ENCODE measurements around the gene NHEJ1. TPM values are rescaled to one million over a fixed set of nuclear protein-coding genes. Genes with fewer than 3 reads are reported as not detected.
A peak's percentile ranks its signal among the peaks of the same experiment; 100 is the strongest.
"Not testable (repeated sequence)": the region's sequence is repeated elsewhere in the genome, so short reads cannot be mapped to it uniquely, and the experiment has no call there.

Gene NHEJ1
- total RNA-seq, 6 donors from 2014 or later: 7.9 to 26.2 (median 14.3) TPM

DNA sequence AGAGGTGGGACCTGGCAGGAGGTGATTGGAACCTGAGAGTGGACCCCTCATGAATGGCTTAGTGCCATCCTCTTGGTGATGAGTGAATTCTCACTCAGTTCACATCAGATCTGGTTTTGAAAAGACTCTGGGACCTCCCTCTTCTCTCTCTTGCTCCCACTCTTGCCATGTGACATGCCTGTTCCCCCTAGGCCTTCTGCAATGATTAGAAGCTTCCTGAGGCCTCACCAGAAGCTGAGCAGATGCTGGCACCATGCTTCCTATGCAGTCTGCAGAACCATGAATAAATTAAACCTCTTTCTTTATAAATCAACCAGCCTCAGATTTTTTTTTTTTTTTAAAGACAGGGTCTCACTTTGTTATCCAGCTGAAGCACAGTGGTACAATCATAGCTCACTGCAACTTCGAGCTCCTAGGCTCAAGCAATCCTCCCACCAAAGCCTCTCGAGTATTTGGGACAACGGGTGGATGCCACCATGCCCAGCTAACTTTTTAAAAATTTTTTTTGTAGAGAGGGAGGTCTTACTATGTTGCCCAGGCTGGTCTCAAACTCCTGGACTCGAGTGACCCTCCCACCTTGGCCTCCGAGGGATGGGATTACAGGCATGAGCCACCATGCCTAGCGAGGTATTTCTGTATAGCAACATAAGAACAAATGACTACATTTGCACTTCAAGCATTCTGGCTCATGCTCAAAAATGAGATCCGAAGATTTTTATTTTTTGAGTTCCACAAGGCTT, 44.0 kb upstream of the NHEJ1 start:
- TF ChIP-seq POLR2A (IDR thresholded peaks at IDR 0.05) (no peak), POLR2AphosphoS5 (IDR thresholded peaks at IDR 0.05) (no peak), EP300 (IDR thresholded peaks at IDR 0.05) (no peak)
- TF ChIP-seq, protein P1, sequence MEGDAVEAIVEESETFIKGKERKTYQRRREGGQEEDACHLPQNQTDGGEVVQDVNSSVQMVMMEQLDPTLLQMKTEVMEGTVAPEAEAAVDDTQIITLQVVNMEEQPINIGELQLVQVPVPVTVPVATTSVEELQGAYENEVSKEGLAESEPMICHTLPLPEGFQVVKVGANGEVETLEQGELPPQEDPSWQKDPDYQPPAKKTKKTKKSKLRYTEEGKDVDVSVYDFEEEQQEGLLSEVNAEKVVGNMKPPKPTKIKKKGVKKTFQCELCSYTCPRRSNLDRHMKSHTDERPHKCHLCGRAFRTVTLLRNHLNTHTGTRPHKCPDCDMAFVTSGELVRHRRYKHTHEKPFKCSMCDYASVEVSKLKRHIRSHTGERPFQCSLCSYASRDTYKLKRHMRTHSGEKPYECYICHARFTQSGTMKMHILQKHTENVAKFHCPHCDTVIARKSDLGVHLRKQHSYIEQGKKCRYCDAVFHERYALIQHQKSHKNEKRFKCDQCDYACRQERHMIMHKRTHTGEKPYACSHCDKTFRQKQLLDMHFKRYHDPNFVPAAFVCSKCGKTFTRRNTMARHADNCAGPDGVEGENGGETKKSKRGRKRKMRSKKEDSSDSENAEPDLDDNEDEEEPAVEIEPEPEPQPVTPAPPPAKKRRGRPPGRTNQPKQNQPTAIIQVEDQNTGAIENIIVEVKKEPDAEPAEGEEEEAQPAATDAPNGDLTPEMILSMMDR (IDR thresholded peaks at IDR 0.05): no peak
- no peak for ATAC-seq (ENCODE audit: low FRiP score in 2 of 2)
- H3K27ac ChIP-seq: no peak overlapping the region
- H3K4me1 ChIP-seq: peaks cover 17 to 23% (median 20%) of the 10 kb centered on the region in 4 donors
- no peaks in the 10 kb centered on the region for H3K27me3 ChIP-seq
- 93 to 94% methylated on average over 7 of the region's 7 CpGs for WGBS, 2 donors
- peaks cover 0 to 17% (median 13%) of the 10 kb centered on the region in 4 donors for H3K36me3 ChIP-seq
- no peak for DNase-seq
- no peaks in the 10 kb centered on the region for H3K9me3 ChIP-seq
- H3K4me3 ChIP-seq: no peak overlapping the region

DNA sequence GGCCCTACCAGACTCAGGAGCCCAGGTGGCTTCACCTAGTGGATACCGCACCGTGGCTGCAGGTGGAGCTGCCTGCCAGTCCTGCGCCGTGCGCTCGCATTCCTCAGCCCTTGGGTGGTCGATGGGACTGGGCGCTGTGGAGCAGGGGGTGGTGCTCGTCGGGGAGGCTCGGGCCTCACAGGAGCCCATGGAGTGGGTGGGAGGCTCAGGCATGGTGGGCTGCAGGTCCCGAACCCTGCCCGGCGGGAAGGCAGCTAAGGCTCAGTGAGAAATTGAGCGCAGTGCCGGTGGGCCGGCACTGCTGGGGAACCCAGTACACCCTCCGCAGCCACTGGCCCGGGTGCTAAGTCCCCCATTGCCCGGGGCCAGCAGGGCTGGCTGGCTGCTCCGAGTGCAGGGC, 40.7 kb upstream of the NHEJ1 start:
- 87 to 88% methylated on average over 4 to 17 of the region's 21 CpGs for WGBS, 2 donors
- not testable (repeated sequence) for H3K4me1 ChIP-seq; H3K27me3 ChIP-seq; H3K27ac ChIP-seq; H3K9me3 ChIP-seq; H3K36me3 ChIP-seq; ATAC-seq (ENCODE audit: low FRiP score in 2 of 2); H3K4me3 ChIP-seq
- DNase-seq: peak in 1 of 2 donors; percentile 63

DNA sequence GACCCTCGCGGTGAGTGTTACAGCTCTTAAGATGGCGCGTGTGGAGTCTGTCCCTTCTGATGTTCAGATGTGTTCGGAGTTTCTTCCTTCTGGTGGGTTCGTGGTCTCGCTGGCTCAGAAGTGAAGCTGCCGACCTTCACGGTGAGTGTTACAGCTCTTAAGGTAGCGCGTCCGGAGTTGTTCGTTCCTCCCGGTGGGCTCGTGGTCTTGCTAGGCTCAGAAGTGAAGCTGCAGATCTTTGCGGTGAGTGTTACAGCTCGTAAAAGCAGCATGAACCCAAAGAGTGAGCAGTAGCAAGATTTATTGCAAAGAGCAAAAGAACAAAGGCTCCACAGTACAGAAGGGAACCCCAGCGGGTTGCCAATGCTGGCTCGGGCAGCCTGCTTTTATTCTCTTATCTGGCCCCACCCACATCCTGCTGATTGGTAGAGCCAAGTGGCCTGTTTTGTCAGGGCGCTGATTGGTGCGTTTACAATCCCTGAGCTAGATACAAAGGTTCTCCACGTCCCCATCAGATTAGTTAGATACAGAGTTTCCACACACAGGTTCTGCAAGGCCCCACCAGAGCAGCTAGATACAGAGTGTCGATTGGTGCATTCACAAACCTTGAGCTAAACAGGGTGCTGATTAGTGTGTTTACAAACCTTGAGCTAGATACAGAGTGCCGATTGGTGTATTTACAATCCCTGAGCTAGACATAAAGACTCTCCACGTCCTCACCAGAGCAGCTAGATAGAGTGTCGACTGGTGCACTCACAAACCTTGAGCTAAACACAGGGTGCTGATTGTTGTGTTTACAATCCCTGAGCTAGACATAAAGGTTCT, 40.1 kb upstream of the NHEJ1 start:
- not testable (repeated sequence) for DNase-seq; ATAC-seq (ENCODE audit: low FRiP score in 2 of 2); H3K4me3 ChIP-seq; H3K4me1 ChIP-seq; H3K27ac ChIP-seq; H3K36me3 ChIP-seq; H3K9me3 ChIP-seq; H3K27me3 ChIP-seq
- WGBS, 2 donors: 87 to 91% methylated on average over 22 to 26 of the region's 26 CpGs

DNA sequence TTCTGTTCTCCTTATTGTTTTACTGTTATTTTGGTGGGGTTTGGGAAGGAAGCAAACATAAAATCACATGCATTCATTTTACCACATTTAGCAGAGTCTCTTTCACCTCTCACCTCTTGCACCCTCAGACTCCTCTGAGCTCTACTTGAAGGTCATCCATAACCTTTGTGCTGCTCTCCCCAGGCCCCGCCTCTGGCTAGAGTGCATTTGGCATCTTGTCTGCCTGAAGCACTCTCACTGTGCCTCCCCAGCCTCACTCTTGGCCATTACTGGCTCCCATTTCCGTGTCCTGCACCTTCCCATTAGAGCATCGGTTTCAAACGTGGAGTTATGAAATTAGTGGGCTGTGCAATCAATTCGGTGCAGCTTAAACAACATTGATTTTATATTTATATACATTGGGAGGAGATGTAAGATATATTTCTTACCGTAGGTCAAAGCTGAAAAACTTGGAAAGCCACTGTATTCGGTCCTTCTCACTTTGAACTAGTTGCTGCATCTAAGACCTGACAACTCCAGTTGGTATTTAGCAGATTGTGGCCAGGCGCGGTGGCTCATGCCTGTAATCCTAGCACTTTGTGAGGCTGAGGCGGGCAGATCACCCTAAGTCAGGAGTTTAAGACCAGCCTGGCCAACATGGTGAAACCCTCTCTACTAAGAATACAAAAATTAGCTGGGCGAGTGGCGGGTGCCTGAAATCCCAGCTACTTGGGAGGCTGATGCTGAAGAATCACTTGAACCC, 39.0 kb upstream of the NHEJ1 start:
- no peak for ATAC-seq (ENCODE audit: low FRiP score in 2 of 2)
- Histone ChIP-seq H3K27me3 (no peaks in the 10 kb centered on the region), H3K36me3 (no peaks in the 10 kb centered on the region), H3K9me3 (no peaks in the 10 kb centered on the region), H3K4me1 (no peaks in the 10 kb centered on the region), H3K27ac (no peak overlapping the region), H3K4me3 (no peak overlapping the region)
- TF ChIP-seq POLR2AphosphoS5 (IDR thresholded peaks at IDR 0.05) (no peak), EP300 (IDR thresholded peaks at IDR 0.05) (no peak), POLR2A (IDR thresholded peaks at IDR 0.05) (no peak)
- TF ChIP-seq, protein P1 (IDR thresholded peaks at IDR 0.05): no peak
- DNase-seq: no peak
- 85 to 91% methylated on average over 12 of the region's 12 CpGs for WGBS, 2 donors

DNA sequence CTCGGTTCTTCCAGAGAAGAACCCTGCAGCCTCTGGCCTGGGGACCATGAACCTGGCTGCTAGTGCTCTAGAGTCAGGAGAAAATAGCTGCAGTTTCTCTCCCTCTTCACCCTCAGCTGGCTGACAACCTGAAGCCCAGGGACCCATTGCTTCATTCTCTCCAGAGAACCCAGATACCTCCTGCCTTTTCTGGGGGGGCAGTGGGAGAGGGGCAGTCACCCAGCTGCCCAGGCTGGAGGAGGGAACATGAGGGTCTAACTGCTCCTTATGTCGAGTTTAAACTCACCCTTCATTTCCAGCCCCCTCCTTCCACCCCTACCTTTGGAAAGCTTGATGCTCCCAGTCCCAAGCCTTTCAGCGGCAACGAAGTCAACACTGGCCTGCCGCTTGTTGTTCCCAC, 38.4 kb upstream of the NHEJ1 start:
- Histone ChIP-seq H3K4me3 (no peak overlapping the region), H3K9me3 (no peaks in the 10 kb centered on the region), H3K27ac (no peak overlapping the region), H3K36me3 (no peaks in the 10 kb centered on the region), H3K4me1 (no peaks in the 10 kb centered on the region), H3K27me3 (no peaks in the 10 kb centered on the region)
- 78 to 80% methylated on average over 5 of the region's 5 CpGs for WGBS, 2 donors
- TF ChIP-seq, protein P1 (IDR thresholded peaks at IDR 0.05): no peak
- TF ChIP-seq POLR2AphosphoS5 (IDR thresholded peaks at IDR 0.05) (no peak), EP300 (IDR thresholded peaks at IDR 0.05) (no peak), POLR2A (IDR thresholded peaks at IDR 0.05) (no peak)
- no peak for DNase-seq
- ATAC-seq (ENCODE audit: low FRiP score in 2 of 2): no peak
